Sigmoid colon (tissue), 4 donors: ENCODE results near the gene COX11.

Source experiments
- CTCF ChIP-seq, 4 experiments: fragments of 450-650 bp in 3 of 4; fragments of 200-600 bp in 1 of 4; IDR thresholded peaks; one replicate each; pipeline ENCODE4 v1.5.1; 2016 to 2019; ENCODE audit warnings: antibody characterized with exemption in 4 of 4, mild to moderate bottlenecking in 3 of 4, moderate library complexity in 2 of 4
- EP300 ChIP-seq, 4 donors: sonication (generic); formaldehyde crosslinking; IDR thresholded peaks; one replicate each; pipeline ENCODE4 v1.6.1; 2017; ENCODE audit warnings: antibody characterized with exemption in 4 of 4
- POLR2A ChIP-seq, 2 donors: fragments of 450-650 bp; IDR thresholded peaks; one replicate each; pipeline ENCODE4 v1.6.1; 2016; ENCODE audit warnings: antibody characterized with exemption in 2 of 2, mild to moderate bottlenecking in 2 of 2, moderate library complexity in 2 of 2

DNA sequence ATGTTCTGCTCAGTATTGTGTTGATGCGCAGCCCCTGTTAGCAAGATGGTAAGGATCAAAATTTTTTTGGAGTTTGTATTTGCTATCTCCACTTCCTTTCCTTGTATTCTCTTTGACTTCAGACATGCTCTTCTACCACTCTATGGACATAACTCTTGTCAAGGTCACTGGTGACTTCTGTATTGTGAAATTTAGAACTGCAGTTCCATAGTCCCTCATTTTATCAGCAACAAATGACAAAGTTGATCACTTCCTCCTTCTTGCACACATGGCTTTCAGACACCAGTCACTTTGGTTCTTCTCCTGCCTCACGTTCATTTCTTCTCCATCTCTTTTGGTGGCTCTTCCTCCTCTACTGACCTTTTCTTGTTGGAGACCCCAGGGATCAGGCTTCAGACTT is 21.1 kb downstream of the COX11 start:
- TF ChIP-seq CTCF (IDR thresholded peaks at IDR 0.05) (no peak), POLR2A (IDR thresholded peaks at IDR 0.05) (no peak), EP300 (IDR thresholded peaks at IDR 0.05) (no peak)
